Endodermal cell (in vitro differentiated cells): ENCODE results near the gene ZFP3. TPM values are rescaled to one million over a fixed set of nuclear protein-coding genes. Genes with fewer than 3 reads are reported as not detected.
A peak's percentile ranks its signal among the peaks of the same experiment; 100 is the strongest.
"Not testable (repeated sequence)": the region's sequence is repeated elsewhere in the genome, so short reads cannot be mapped to it uniquely, and the experiment has no call there.

Experiments
- DNase-seq: peaks from one replicate; pipeline ENCODE4 v3.0.0-alpha.2; 2017
- H3K27ac ChIP-seq: 2 replicates; pipeline ENCODE4 v1.5.1; 2013; ENCODE audit warnings: mild to moderate bottlenecking, low read depth, low read length, moderate library complexity
- H3K27me3 ChIP-seq: 2 replicates; pipeline ENCODE4 v1.6.1; 2013; ENCODE audit warnings: mild to moderate bottlenecking, low read length, moderate library complexity; ENCODE audit not compliant: insufficient read depth, control insufficient read depth, poor library complexity, severe bottlenecking
- H3K36me3 ChIP-seq: 2 replicates; pipeline ENCODE4 v1.7.0; 2013; ENCODE audit warnings: mild to moderate bottlenecking, low read length, moderate library complexity; ENCODE audit not compliant: control insufficient read depth, insufficient read depth
- H3K4me1 ChIP-seq: one replicate; pipeline ENCODE4 v1.7.0; 2013; ENCODE audit warnings: low read length; ENCODE audit not compliant: control insufficient read depth, insufficient read depth
- H3K4me3 ChIP-seq: 2 replicates; pipeline ENCODE4 v1.5.1; 2013; ENCODE audit warnings: mild to moderate bottlenecking, low read length, moderate library complexity
- H3K9ac ChIP-seq: 2 replicates; pipeline ENCODE4 v1.6.1; 2013; ENCODE audit warnings: mild to moderate bottlenecking, low read length, moderate library complexity; ENCODE audit not compliant: poor library complexity, severe bottlenecking; ENCODE audit errors: extremely low read depth
- H3K9me3 ChIP-seq: 2 replicates; pipeline ENCODE4 v1.6.1; 2013; ENCODE audit warnings: mild to moderate bottlenecking, low read length, moderate library complexity; ENCODE audit not compliant: control insufficient read depth
- H3K27ac Mint-ChIP-seq: 2 replicates; pipeline ENCODE4 v1.8.0; 2020; ENCODE audit warnings: mixed read lengths
- H3K27me3 Mint-ChIP-seq: 2 replicates; pipeline ENCODE4 v1.8.0; 2021; ENCODE audit warnings: mild to moderate bottlenecking, mixed read lengths; ENCODE audit not compliant: insufficient read depth
- H3K36me3 Mint-ChIP-seq: 2 replicates; pipeline ENCODE4 v1.8.0; 2020; ENCODE audit warnings: low read depth, mixed read lengths
- H3K4me1 Mint-ChIP-seq: 2 replicates; pipeline ENCODE4 v1.8.0; 2020; ENCODE audit warnings: mixed read lengths
- H3K4me3 Mint-ChIP-seq: 2 replicates; pipeline ENCODE4 v1.8.0; 2020; ENCODE audit warnings: mild to moderate bottlenecking, moderate library complexity, mixed read lengths
- H3K9me3 Mint-ChIP-seq: 2 replicates; pipeline ENCODE4 v1.8.0; 2020; ENCODE audit warnings: mild to moderate bottlenecking, mixed read lengths
- WGBS, 2 experiments: methylation state at CpG; one replicate each; pipeline versions ENCODE4 v1.1.5 to v1.1.7; 2013; ENCODE audit warnings: missing lambda C conversion rate in 2 of 2, mixed read lengths in 1 of 2; ENCODE audit not compliant: insufficient coverage in 1 of 2, insufficient read length in 1 of 2; 5-methylcytosine and 5-hydroxymethylcytosine counted together
- total RNA-seq, 2 donors: library from RNA; stranded (reverse); fragmentation: NEBNext Ultra II Directional in 1 of 2; extraction: Animal tissue kit (Norgen Biotek cat#: 25700) in 1 of 2; gene quantifications; 2 replicates in 1 of 2; 3 replicates in 1 of 2; pipeline ENCODE4 v1.2.1, GENCODE V29; 2021
- TF ChIP-seq, protein P1 (sequence below): fragments of 200-600 bp; sonication (generic); conservative IDR thresholded peaks from 2 replicates; pipeline ENCODE4 v1.5.0; 2021; ENCODE audit warnings: antibody characterized with exemption, mild to moderate bottlenecking

ZFP3 gene
- total RNA-seq, 2 donors from 2014 or later, result 0.09 to 1.3 TPM

DNA sequence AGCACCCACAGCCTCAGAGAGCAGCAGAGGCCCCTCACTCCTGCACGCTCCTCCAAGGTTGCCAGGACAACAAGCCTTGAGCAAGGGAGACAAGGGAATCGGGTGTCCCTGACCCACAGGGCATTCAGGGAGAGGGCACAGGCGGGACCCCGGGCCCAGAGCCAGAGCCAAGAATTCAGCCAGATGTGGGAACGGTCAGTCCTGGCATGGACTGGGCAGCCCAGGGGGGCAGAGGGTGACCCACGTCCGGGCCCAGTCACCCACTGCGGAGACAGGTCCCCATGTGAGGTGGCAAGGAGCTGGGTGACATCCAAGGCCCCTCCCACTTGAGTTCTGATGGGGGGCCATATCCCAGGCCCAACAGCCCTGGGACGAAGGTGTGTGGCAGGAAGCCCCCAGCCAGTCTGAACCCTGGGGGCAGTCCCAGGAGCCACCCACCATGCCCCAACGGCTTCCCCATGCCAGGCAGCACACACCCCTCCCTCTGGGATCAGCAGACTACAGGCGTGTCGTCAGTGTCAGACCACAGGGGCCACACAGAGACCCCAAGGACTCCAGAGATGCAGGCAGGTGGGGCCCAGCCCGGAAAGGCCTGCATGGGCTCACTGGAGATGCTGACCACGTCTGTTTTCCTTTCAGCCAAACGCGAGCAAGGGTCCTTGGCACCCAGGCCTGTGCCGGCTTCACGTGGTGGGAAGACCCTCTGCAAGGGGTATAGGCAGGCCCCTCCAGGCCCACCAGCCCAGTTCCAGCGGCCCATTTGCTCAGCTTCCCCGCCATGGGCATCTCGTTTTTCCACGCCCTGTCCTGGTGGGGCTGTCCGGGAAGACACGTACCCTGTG, 60.6 kb downstream of the ZFP3 start:
- no peaks in the 10 kb centered on the region for H3K36me3 ChIP-seq
- no peak overlapping the region for H3K4me3 ChIP-seq
- WGBS, 2 experiments, result 94 to 95% methylated on average over 20 to 24 of the region's 24 CpGs
- no peaks in the 10 kb centered on the region for H3K27me3 ChIP-seq
- H3K36me3 Mint-ChIP-seq, result no peaks in the 10 kb centered on the region
- no peaks in the 10 kb centered on the region for H3K9me3 Mint-ChIP-seq
- no peak overlapping the region for H3K4me3 Mint-ChIP-seq
- H3K9me3 ChIP-seq, result no peaks in the 10 kb centered on the region
- TF ChIP-seq, protein P1, sequence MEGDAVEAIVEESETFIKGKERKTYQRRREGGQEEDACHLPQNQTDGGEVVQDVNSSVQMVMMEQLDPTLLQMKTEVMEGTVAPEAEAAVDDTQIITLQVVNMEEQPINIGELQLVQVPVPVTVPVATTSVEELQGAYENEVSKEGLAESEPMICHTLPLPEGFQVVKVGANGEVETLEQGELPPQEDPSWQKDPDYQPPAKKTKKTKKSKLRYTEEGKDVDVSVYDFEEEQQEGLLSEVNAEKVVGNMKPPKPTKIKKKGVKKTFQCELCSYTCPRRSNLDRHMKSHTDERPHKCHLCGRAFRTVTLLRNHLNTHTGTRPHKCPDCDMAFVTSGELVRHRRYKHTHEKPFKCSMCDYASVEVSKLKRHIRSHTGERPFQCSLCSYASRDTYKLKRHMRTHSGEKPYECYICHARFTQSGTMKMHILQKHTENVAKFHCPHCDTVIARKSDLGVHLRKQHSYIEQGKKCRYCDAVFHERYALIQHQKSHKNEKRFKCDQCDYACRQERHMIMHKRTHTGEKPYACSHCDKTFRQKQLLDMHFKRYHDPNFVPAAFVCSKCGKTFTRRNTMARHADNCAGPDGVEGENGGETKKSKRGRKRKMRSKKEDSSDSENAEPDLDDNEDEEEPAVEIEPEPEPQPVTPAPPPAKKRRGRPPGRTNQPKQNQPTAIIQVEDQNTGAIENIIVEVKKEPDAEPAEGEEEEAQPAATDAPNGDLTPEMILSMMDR, result no peak
- no peak overlapping the region for H3K9ac ChIP-seq
- no peaks in the 10 kb centered on the region for H3K4me1 ChIP-seq
- peaks cover 3% of the 10 kb centered on the region for H3K4me1 Mint-ChIP-seq
- no peak overlapping the region for H3K27ac Mint-ChIP-seq
- DNase-seq, result no peak
- H3K27ac ChIP-seq, result no peak overlapping the region
- H3K27me3 Mint-ChIP-seq, result peaks cover 17% of the 10 kb centered on the region

GRCh38 chr17:5139458-5139732, 61.1 kb downstream of the ZFP3 start:
- H3K4me1 Mint-ChIP-seq, result peaks cover 3% of the 10 kb centered on the region
- no peak overlapping the region for H3K4me3 Mint-ChIP-seq
- peak; percentile 35 for DNase-seq
- Histone ChIP-seq H3K9me3 (no peaks in the 10 kb centered on the region), H3K4me1 (no peaks in the 10 kb centered on the region), H3K36me3 (no peaks in the 10 kb centered on the region), H3K9ac (no peak overlapping the region), H3K27me3 (peaks cover 2% of the 10 kb centered on the region), H3K27ac (no peak overlapping the region), H3K4me3 (no peak overlapping the region)
- no peaks in the 10 kb centered on the region for H3K36me3 Mint-ChIP-seq
- H3K27ac Mint-ChIP-seq, result no peak overlapping the region
- TF ChIP-seq, protein P1, result no peak
- no peaks in the 10 kb centered on the region for H3K9me3 Mint-ChIP-seq
- WGBS, 2 experiments, result 93 to 94% methylated on average over 2 to 5 of the region's 5 CpGs
- peaks cover 13% of the 10 kb centered on the region for H3K27me3 Mint-ChIP-seq

- peaks cover 36% of the 10 kb centered on the region for H3K27me3 ChIP-seq
- H3K4me3 Mint-ChIP-seq, H3K36me3 Mint-ChIP-seq, H3K27ac Mint-ChIP-seq, H3K36me3 ChIP-seq, H3K27ac ChIP-seq, H3K9ac ChIP-seq, H3K9me3 ChIP-seq, DNase-seq, H3K4me3 ChIP-seq, H3K4me1 ChIP-seq, H3K4me1 Mint-ChIP-seq, H3K9me3 Mint-ChIP-seq: not testable (repeated sequence)
- WGBS, 2 experiments, result 100% methylated on average over 1 to 8 of the region's 18 CpGs
- peaks cover 27% of the 10 kb centered on the region for H3K27me3 Mint-ChIP-seq
Observed at GRCh38 chr17:5142877-5143276, 64.6 kb downstream of the ZFP3 start.

Other genes with a start within 250 kb of the ZFP3 start
- gene MINK1, start 245.1 kb upstream of the ZFP3 start, total RNA-seq, result 10 to 100 TPM; 75.0 to 79.7 TPM
- gene C17orf107, start 178.9 kb upstream of the ZFP3 start, total RNA-seq, result 1 to 10 TPM in 1 of 2 donors, under 1 TPM in 1; 0.82 to 4.8 TPM
- gene CHRNE, start 175.4 kb upstream of the ZFP3 start, total RNA-seq, result 1 to 10 TPM in 1 of 2 donors, under 1 TPM in 1; 0.71 to 1.2 TPM
- not detected for gene GP1BA, start 146.2 kb upstream of the ZFP3 start, total RNA-seq
- gene SLC25A11, start 138.4 kb upstream of the ZFP3 start, total RNA-seq, result 10 to 100 TPM; 59.9 to 76.9 TPM
- 100 to 1,000 TPM; 120 to 123 TPM for gene RNF167, start 138.2 kb upstream of the ZFP3 start, total RNA-seq
- 100 to 1,000 TPM; 880 to 935 TPM for gene PFN1, start 129.9 kb upstream of the ZFP3 start, total RNA-seq
- gene ENO3, start 127.3 kb upstream of the ZFP3 start, total RNA-seq, result 10 to 100 TPM; 34.1 to 53.6 TPM
- gene SPAG7, start 110.7 kb upstream of the ZFP3 start, total RNA-seq, result 10 to 100 TPM; 81.1 to 84.4 TPM
- gene CAMTA2, start 90.8 kb upstream of the ZFP3 start, total RNA-seq, result 10 to 100 TPM; 13.6 to 24.8 TPM
- gene INCA1, start 80.9 kb upstream of the ZFP3 start, total RNA-seq, result 1 to 10 TPM in 1 of 2 donors, under 1 TPM in 1; 0.99 to 1.7 TPM
- 100 to 1,000 TPM; 108 to 133 TPM for gene KIF1C, start 80.5 kb upstream of the ZFP3 start, total RNA-seq
- under 1 TPM in 1 of 2 donors, not detected in 1; 0.13 TPM for gene SLC52A1, start 43.0 kb upstream of the ZFP3 start, total RNA-seq
- gene ZNF232, start 33.4 kb downstream of the ZFP3 start, total RNA-seq, result 10 to 100 TPM; 27.2 to 32.1 TPM
- under 1 TPM; 0.13 TPM for gene USP6, start 37.6 kb downstream of the ZFP3 start, total RNA-seq
- gene ZNF594, start 113.4 kb downstream of the ZFP3 start, total RNA-seq, result 10 to 100 TPM; 13.9 to 15.5 TPM
- gene SCIMP, start 156.4 kb downstream of the ZFP3 start, total RNA-seq, result not detected
- gene RABEP1, start 203.8 kb downstream of the ZFP3 start, total RNA-seq, result 10 to 100 TPM; 32.2 to 32.8 TPM